Raji (cell line): ENCODE measurements around the gene IL21R.

Experiments used
- POLR2A ChIP-seq: IDR thresholded peaks from 2 replicates; pipeline ENCODE4 v1.6.1; 2011; ENCODE audit warnings: low read depth, low read length, control low read depth; ENCODE audit not compliant: insufficient read depth

Gene IL21R

DNA sequence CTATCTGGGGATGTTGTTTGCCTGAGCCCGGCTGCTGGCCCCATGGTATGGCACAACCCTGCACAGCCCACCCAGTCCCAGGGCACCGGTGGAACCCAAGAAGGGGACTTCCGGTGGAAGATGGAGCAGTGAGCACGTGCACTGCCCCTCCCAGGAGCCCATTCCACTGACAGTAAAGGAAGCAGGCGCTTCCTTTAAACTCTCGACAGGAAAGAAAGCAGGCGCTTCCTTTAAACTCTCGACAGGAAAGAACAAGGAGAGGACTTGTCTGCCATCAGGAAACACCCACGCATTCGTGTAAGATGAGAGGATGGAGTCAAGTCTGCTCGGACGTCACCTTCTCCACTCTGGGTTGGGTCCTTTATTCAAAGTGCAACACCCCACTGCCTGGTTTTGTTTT is 53.7 kb downstream of the IL21R start:
- no peak for TF ChIP-seq POLR2A

DNA sequence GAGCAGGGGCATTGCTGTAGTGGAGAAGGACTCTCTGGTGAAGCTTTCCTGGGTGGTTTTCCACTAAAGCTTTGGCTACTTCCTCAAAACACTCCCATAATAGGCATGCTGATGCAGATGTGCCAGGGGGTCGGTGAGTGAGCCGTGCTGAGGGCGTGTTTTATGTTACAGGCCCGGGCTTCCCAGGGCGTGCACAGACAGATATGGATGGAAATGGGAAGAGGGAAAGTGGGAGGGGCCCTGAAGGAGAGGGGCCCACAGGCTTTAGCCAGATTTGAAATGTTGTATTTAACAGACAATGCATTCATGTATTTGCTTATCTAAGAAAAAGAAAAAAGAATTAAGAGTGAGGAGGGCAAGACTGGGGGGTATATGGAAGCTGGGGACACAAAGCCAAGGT is 56.3 kb downstream of the IL21R start:
- no peak for TF ChIP-seq POLR2A

DNA sequence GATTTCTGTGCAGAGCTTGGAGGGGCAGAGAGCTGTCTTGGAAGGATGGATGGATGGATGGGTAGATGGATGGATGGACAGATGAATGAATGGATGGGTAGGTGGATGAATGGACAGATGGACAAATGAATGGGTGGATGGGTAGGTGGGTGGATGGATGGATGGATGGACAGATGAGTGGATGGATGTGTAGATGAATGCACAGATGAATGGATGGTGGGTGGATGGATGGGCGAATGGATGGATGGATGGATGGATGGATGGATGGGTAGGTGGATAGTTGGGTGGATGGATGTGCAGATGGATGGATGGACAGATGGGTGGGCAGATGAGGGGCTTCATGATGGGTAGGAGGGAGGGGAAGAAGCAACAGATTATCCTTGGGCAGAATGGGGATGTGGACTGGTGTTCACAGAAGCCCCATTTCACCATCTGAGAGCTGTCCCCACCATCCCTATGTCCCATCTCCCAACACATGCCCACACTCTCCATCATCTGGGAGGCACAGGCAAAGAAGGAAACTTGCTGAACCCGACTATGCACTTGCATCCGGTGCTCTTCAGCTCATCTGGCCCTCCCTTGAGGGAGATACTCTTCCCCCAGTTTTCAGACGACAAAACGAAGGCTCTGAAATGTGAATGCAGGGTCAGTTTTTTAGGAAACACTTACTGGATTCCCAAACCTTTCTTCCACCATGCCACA is 57.2 kb downstream of the IL21R start:
- TF ChIP-seq POLR2A: no peak

DNA sequence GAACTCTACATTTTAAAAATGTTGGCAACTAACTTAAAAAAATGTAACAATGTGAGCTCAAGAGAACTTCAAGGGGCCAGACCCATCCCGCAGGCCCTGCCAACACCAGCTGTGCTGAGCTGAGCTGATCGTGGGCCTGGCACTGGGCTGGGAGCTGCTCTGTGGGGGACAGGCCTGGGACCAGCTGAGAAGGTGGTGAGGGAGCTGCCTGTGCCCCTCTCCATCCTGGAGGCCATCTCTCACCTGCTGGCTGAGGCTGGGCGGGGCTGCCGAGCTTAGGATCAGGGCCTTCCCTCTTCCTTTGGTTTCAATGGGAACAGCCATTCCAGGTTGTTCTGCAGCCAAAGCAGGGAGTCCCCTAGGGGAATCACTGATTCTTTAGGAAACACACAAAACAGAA is 58.2 kb downstream of the IL21R start:
- TF ChIP-seq POLR2A: no peak

DNA sequence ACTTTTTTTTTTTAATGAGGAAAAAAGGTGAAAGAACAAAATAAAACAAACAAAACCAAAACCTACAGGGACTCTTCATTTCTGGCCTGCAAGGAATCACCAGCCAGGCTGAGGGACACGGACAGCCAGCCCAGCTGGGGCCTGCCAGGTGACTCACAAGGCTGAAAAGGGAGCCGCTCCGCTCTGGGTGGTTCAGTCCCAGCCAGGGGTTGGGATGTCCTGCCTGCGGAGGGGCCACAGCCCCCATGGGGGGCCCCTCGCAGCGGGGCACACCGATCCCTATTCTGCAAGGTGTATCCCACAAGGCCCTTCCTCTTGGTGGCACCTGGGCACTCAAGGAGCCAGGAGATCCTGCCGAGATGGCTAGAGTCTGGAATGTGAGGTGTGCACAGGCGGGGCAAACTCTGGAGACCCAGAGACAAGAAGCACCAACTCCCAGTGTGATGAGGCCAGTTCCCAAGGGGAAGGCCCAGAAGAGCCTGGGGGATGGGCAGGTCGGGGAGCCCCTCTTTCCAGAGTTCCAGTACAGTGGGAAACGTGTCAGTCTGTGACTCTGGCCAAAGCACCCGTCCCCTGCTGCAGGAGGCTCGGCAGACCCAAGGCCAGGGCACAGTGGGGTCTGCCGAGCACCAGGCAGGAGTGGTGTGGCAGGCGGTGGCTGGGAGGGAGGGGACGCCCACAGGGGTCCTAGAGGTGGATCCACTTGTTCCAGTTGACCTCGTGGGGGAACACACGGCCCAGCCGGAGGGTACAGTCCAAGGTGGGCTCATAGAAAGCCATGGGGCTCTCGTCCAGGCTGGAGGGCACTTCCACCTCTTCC is 58.9 kb downstream of the IL21R start:
- TF ChIP-seq POLR2A: no peak

DNA sequence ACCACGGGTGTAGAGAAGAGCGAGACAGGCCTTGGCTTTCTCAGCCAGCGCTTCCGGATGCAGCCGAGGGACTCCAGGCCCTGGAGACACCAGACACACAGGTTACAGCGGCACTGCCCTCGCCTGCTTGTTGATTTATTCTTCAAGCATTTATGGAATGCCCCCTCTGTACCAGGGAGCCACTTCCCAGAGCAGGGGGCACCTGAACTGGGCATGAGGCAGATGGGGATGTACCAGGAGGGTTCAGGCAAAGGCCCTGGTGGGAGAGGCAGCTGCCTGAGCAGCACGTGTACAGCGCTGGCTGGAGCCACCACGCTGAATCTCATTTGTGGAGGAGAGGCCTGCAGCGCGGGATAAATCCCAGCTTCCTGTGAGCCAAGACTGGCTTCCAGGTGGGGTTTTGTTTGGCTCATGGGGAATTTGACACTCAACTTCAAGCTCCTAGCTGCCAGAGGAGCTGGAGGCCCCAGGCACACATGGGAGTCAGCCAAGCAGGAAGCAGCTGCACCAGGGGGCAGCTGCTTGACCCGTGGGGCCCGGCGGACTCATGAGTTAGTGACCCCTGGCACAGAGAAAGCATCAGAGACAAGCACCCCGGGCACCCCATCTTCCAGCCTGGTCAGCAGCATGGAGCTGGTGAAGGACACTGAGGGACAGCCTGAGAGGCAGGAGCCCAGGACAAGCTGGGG is 59.7 kb downstream of the IL21R start:
- no peak for TF ChIP-seq POLR2A

DNA sequence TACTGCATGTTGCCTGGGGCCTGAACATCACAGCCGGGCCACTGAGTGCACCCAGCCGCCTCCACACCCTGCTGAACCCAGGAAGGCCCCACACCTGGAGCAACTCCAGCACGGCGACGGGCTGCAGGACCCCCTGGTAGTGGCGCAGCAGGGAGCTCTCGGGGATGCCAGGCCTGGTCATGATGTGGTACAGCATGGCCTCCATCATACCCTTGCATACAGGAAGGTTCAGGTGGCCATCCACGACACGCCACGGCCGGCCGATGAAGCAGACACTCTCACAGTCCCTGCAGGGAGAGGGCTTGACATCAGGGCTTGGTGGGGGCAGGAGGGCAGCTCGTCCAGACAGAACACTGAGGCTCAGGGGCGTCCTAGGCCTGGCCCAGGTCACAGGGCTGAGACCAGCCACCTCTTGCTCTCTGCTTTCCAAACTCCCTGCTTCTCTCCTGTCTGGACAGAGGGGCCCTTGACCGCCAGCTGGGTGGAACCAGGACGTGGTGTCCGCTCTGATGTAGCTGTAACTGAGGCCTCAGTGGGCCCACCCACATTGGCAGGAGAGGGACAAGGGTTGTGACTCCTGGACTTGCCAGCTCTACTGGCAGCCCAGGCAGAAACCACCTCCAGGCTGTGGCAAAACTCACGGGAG is 60.3 kb downstream of the IL21R start:
- no peak for TF ChIP-seq POLR2A

DNA sequence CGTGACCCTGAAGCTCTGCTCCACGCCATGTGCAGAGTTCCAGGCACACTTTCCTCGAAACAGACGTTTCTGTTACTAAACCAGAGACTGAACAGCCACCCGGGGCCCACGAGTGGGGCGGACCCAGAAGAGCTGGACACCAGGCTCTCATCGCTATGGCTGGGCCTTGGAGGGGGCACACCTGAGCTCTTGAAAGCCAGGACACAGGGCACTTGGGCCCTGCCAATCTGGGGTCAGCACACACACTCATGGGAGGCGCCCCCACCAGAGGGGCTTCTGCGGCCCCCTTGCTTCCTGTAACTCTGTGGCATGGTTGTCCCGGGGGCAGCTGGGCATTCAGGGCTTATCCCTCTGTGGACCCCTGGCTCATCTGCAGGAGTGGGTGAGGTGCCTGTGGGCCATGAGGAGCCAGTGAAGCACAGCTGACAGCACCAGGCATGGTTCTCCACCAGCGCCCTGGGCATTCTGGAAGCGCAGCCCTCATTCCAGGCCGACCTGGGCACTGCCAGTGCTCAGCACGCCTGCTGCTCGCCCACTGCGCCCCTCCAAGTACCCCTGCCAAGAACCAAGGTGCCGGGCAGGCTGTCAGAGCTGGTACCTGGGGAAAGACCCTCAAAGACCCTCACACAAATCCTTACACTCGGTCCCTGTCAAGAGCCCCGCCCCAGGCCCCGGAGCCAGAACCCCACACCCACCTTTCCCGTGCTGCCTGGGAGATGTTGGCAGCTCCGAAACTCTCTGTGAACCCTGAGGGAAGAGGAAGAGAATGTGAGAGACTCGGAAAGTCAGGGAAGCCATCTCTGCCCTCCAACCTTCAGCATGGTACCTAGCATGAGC is 61.1 kb downstream of the IL21R start:
- no peak for TF ChIP-seq POLR2A

DNA sequence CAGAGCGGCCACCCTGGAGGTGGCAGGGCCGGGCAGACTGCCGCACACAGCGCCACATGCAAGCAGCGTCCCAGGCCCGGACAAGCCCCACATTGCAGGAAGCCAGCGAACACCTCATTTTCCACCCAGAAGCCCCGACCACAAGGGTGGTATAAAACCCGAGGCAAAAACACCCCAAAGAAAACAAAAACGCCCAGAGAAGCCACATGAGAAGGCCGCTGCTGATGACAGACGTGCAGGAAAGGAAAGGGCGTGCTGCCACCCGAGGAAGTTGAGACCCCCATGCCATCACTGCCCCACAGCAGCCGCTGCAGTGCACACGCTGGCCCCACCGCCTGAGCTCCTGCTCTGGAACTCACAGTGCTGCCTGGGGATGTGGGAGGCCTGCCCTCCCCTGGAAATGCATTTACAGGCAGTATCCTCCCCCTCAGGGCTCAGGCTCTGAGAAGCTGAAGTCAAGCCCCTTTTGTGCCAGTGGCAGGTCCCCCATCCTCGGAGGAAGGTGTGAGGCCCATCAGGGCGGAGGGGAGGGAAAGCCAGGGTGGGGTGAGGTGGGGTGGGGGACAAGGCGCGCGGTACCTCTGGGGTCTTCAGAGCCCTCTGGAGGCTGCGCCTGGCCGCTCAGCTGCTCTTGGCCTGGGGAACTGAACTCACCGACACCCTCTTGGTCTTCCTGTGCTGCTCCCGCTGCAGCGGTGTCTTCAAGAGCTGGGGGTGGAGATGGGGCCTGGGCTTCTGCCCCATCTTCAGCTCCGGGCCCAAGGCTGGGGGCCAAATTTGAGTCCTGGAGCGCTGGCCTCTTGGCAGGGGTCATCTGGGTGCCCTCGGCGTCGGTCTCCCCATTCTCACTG is 62.0 kb downstream of the IL21R start:
- TF ChIP-seq POLR2A: no peak

DNA sequence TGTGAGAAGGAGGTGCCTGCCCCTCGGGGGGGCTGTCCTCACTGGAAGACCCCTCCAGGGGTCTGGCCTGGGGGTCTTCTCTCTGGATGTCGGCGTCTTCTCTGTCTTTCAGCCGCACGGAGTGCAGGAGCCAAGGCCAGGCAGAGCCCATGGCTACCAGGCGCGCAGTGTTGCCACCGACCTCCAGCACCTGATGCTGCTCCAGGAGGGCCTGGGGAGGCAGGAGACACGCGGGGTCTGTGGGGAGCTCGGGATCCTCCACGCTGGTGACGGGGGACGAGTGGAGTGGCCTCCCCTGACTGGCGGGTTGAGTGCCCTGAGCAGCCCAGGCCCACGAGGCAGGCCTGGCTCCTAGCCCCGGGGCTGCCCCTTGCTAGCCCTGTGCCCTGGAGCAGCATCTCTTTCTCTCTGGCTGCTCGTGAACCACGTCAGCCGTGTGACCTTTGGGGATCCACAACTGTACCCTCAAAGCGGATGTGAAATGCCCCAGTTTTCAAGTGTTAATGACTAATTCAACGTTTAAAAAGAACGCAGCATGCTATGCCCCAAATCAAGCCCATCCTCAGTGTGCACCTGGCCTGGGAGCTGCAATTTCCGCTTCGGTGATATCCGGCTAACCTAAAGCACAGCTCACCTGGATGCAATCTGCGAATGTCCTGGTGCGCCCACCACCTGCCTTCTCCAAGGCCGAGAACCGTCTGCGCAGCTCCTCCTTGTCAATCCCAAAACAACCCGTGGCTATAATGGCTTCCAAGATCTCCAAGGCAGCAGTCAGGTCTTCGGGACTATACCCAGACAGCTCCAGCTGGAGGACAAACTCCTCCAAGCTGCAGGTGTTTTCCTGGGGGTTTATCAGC is 62.9 kb downstream of the IL21R start:
- TF ChIP-seq POLR2A: no peak

DNA sequence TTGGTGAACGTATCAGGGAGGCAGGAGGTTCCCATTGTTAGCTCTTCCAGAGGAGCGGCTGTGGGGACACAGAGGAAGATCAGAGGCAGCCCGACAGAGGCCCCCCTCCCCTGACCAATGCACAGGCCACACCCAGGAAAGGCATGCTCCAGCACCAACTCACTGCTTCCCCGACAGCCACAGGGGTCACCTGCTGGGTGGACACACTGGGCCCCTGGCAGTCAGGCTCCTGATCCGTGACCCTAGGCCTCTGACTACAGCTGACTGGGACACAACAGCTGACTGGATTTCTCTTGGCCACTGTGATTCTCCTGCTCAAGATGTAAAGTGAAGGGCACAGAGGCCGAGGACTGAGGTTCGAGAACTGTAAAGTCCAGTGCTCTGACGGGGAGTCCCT is 63.5 kb downstream of the IL21R start:
- TF ChIP-seq POLR2A: no peak

DNA sequence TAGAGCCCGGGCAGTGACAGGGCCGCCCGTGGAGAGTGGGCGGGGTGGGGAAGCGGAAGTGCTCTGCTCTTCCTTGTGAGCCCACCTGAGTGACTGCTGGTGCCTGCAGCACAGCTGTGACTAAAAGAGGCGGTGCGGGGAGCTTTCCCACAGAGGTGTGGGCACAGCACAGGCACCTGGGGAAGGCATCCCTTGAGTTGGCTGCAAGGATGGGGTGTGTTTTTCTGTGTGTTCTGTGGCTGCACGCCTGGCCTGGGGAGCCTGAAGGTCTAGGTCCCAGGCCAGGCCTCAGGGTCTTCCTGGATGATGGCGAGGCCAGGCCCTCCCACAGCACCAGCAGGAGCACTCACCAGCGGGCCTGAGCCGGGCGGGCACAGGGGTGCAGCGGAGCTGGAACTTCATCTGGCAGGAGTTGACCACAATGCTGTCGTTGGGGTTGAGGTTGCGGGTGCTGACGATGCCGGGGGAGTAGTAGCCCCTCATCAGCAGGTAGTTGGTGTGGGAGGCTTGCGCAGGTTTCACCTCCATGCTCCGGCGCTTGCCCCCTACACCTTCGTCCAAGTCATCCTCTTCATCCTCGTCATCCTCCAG is 67.1 kb downstream of the IL21R start:
- TF ChIP-seq POLR2A: no peak
